ENCODE data around the gene SWI5.

- TF ChIP-seq CTCF (IDR thresholded peaks at IDR 0.05 in 2 of 3, conservative IDR thresholded peaks at IDR 0.05 in 1 of 3; ENCODE audit: borderline replicate concordance in 1 of 3, insufficient read depth in 1 of 3, low read depth in 2 of 3, low read length in 2 of 3) (no peak), YY1 (IDR thresholded peaks at IDR 0.05; ENCODE audit: extremely low read depth, insufficient replicate concordance, low read depth, low read length) (no peak)
These were observed 28.3 kb downstream of the SWI5 start for GRCh38 chr9:128304136-128304970.

Measured in HCT116 (cell line).